Measurements from ENCODE around the gene SNX11. TPM values are rescaled to one million over a fixed set of nuclear protein-coding genes. Genes with fewer than 3 reads are reported as not detected.

Gene SNX11
- total RNA-seq, 1 donor from 2014 or later, result 16.8 TPM

DNA sequence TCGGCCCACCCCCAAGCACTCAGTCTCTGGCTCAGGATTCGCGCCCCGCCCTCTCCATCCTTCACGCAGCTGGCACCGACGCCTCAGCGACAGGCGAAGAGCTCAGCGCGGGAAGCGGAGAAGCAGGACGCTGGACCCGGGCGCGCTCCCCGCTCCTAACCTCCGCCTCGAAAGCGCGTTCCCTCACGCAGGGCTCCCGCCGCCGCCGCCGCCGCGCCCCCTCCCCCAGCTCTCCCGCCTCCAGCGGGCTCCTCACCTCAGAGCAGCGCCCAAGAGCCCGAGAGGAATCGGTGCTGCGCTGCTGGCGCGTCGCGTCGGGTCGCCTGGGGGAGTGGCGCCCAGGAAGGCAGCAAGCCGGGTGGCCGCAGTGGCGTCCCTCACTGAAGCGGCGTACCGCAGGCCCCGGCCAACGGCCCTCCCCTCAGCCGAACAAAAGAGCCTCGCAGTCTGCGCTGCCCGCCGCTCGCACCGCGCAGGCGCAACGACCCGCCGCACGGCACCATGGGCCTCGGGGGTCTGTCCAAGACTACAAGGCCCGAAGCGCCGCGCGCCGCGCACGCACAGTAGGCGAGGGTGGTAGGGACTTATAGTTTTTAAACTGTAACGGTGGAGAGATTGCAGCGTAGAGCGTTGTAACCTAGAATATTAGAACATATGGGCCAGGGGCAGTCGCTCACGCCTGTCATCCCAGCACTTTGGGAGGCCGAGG, 6.4 kb upstream of the SNX11 start, which contains the start of gene CBX1:
Gene CBX1 (minus strand): TSS at position 467 of the 709 bp plus-strand sequence. CDS start 24,474 bp downstream, outside the sequence.
- H3K9me3 Mint-ChIP-seq (ENCODE audit: low read depth), result no peaks in the 10 kb centered on the region
- no peaks in the 10 kb centered on the region for H3K27me3 Mint-ChIP-seq
- peak within 1 kb of the TSS; percentile 94 for H3K27ac Mint-ChIP-seq
- H3K4me1 Mint-ChIP-seq (ENCODE audit: low read depth), result peaks cover 8% of the 10 kb centered on the region
- TF ChIP-seq, protein P1, sequence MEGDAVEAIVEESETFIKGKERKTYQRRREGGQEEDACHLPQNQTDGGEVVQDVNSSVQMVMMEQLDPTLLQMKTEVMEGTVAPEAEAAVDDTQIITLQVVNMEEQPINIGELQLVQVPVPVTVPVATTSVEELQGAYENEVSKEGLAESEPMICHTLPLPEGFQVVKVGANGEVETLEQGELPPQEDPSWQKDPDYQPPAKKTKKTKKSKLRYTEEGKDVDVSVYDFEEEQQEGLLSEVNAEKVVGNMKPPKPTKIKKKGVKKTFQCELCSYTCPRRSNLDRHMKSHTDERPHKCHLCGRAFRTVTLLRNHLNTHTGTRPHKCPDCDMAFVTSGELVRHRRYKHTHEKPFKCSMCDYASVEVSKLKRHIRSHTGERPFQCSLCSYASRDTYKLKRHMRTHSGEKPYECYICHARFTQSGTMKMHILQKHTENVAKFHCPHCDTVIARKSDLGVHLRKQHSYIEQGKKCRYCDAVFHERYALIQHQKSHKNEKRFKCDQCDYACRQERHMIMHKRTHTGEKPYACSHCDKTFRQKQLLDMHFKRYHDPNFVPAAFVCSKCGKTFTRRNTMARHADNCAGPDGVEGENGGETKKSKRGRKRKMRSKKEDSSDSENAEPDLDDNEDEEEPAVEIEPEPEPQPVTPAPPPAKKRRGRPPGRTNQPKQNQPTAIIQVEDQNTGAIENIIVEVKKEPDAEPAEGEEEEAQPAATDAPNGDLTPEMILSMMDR (IDR thresholded peaks at IDR 0.05; ENCODE audit: unreplicated experiment), result no peak
- H3K4me3 Mint-ChIP-seq (ENCODE audit: low read depth), result peak within 1 kb of the TSS; percentile 97
- peaks cover 1% of the 10 kb centered on the region for H3K36me3 Mint-ChIP-seq (ENCODE audit: insufficient read depth)
- peak; percentile 88 for DNase-seq (ENCODE audit: low spot score, unreplicated experiment)

DNA sequence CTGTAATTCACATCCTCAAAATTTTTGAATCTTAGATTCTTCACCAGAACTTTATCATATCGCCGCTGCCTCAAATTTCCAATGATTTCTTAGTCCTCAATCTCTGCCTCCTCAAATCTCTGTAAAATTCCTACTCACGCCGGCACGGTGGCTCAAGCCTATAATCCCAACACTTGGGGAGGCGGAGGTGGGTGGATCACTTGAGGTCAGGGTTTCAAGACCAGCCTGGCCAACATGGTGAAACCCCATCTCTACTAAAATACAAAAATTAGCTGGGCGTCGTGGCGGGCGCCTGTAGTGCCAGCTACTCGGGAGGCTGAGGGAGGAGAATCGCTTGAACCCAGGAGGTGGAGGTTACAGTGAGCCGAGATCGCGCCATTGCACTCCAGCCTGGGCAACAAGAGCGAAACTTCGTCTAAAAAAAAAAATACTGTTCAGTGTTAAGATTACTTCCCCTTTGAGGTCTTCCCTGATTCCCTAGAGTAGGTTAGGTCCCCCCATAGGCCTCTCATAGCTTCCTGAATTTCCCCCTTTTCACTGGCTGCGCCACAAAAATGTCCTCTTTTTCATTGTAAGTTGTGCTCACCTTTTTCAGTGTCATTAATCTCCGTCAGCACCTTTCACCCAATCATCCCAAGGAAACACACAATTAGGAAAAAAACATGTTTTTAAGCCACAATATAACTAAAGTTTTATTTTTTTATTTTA, 5.4 kb upstream of the SNX11 start:
- TF ChIP-seq, protein P1 (IDR thresholded peaks at IDR 0.05; ENCODE audit: unreplicated experiment), result no peak
- peaks cover 8% of the 10 kb centered on the region for H3K4me1 Mint-ChIP-seq (ENCODE audit: low read depth)
- DNase-seq (ENCODE audit: low spot score, unreplicated experiment), result no peak
- H3K9me3 Mint-ChIP-seq (ENCODE audit: low read depth), result no peaks in the 10 kb centered on the region
- no peaks in the 10 kb centered on the region for H3K27me3 Mint-ChIP-seq
- peak overlapping the region; percentile 78 for H3K27ac Mint-ChIP-seq
- H3K4me3 Mint-ChIP-seq (ENCODE audit: low read depth), result peak overlapping the region; percentile 97
- peaks cover 1% of the 10 kb centered on the region for H3K36me3 Mint-ChIP-seq (ENCODE audit: insufficient read depth)

DNA sequence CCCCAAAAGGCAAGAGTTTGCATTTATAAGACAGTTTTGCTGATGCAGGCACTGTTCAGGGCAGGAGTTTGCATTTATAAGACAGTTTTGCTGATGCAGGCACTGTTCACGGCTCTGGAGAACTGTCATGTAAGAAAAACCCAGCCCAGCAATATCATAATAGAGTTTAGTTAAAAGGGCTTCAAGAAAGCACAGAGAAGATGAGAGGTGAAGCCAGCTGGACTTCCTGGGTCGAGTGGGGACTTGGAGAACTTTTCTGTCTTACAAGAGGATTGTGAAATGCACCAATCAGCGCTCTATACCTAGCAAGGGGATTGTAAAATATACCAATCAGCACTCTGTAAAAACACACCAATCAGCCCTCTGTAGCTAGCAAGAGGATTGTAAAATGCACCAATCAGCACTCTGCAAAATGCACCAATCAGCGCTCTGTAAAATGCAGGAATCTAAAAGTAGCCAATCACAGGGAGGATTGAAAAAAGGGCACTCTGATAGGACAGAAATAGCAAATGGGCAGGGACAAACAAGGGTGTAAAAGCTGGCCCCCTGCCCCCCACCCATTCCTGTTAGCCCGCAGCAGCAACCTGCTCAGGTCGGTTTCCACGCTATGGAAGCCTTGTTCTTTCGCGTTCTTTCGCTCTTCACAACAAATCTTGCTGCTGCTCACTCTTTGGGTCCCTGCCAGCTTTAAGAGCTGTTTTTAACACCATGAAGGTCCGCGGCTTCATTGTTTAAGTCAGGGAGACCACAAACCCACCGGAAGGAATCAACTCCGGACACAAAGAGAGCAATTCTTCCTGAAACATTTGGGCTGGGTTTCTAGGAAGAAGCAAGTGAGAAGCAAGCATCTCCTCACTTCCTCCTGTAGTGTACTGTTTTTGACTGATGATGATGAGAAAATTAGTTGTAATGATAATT, 4.5 kb upstream of the SNX11 start:
- TF ChIP-seq, protein P1 (IDR thresholded peaks at IDR 0.05; ENCODE audit: unreplicated experiment), result no peak
- H3K27ac Mint-ChIP-seq, result no peak overlapping the region
- H3K4me3 Mint-ChIP-seq (ENCODE audit: low read depth), result peak overlapping the region; percentile 97
- H3K36me3 Mint-ChIP-seq (ENCODE audit: insufficient read depth), result peaks cover 1% of the 10 kb centered on the region
- no peak for DNase-seq (ENCODE audit: low spot score, unreplicated experiment)
- H3K27me3 Mint-ChIP-seq, result no peaks in the 10 kb centered on the region
- H3K4me1 Mint-ChIP-seq (ENCODE audit: low read depth), result peaks cover 10% of the 10 kb centered on the region
- H3K9me3 Mint-ChIP-seq (ENCODE audit: low read depth), result no peaks in the 10 kb centered on the region

DNA sequence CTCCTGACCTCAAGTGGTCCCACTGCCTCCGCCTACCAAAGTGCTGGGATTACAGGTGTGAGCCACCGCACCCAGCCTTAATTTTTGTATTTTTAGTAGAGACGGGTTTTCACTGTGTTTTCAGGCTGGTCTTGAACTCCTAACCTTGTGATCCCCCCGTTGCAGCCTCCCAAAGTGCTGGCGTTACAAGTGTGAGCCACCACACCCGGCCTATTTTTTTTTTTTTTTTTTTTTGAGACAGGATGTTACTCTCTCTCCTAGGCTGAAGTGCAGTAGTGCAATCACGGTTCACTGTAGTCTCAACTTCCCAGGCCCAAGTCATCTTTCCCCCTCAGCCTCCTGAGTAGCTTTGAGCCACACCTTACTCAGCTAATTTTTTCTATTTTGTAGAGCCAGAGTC, 3.1 kb upstream of the SNX11 start:
- Mint-ChIP-seq H3K36me3 (ENCODE audit: insufficient read depth) (peaks cover 1% of the 10 kb centered on the region), H3K4me3 (ENCODE audit: low read depth) (no peak overlapping the region), H3K27me3 (no peaks in the 10 kb centered on the region), H3K4me1 (ENCODE audit: low read depth) (peaks cover 19% of the 10 kb centered on the region), H3K9me3 (ENCODE audit: low read depth) (no peaks in the 10 kb centered on the region), H3K27ac (no peak overlapping the region)
- DNase-seq (ENCODE audit: low spot score, unreplicated experiment), result no peak
- TF ChIP-seq, protein P1 (IDR thresholded peaks at IDR 0.05; ENCODE audit: unreplicated experiment), result no peak

DNA sequence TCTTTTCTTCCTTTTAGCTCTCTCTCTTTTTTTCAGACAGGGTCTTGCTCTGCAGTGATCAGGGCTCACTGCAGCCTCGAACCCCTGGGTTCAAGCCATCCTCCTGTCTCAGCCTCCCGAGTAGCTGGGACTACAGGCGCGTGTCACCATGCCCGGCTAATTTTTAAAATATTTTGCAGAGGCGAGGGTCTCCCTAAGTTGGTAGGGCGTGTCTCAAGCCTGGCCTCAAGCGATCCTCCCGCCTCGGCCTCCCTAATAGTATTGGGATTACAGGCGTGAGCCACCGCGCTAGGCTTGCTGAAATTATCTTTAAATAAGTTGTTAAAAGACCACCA, 797 bp upstream of the SNX11 start:
- Mint-ChIP-seq H3K36me3 (ENCODE audit: insufficient read depth) (no peaks in the 10 kb centered on the region), H3K4me1 (ENCODE audit: low read depth) (peaks cover 14% of the 10 kb centered on the region), H3K9me3 (ENCODE audit: low read depth) (no peaks in the 10 kb centered on the region), H3K27ac (no peak overlapping the region), H3K4me3 (ENCODE audit: low read depth) (peak overlapping the region; percentile 89), H3K27me3 (no peaks in the 10 kb centered on the region)
- TF ChIP-seq, protein P1 (IDR thresholded peaks at IDR 0.05; ENCODE audit: unreplicated experiment), result no peak
- no peak for DNase-seq (ENCODE audit: low spot score, unreplicated experiment)

All from progenitor cell of endocrine pancreas (in vitro differentiated cells).